GM19438 (cell line): Measurements from ENCODE around the gene AFF2.
"Not testable (repeated sequence)": the region's sequence is repeated elsewhere in the genome, so short reads cannot be mapped to it uniquely, and the experiment has no call there.

Source experiments
- ATAC-seq: cut with Tn5 transposase; IDR thresholded peaks from one replicate; pipeline ENCODE4 v1.9.1; 2021; ENCODE audit warnings: low read depth; ENCODE audit not compliant: unreplicated experiment

The AFF2 gene

DNA sequence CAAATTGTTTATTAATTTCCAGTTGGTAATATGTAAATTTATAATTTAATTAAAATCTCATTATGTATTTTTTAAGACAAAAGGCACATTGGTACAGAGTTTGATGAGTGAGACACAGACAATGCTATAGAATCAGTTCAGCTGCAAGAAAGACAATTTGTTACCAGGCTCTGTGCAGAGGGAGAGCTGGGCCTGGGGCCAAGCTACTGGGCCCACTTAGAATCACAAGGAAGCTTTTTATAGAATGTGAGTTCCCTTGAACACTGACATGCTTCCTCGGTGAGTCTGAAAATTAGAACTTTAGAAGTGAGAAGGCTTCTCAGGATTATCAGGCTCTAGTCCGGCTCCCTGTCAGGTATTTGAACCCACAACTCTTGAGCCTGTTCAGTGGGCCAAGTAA is 129.0 kb downstream of the AFF2 start:
- no peak for ATAC-seq

- ATAC-seq = no peak
Measured at GRCh38 chrX:148632444-148632843, 132.0 kb downstream of the AFF2 start.

GRCh38 chrX:148633218-148633908 is 132.9 kb downstream of the AFF2 start:
- no peak for ATAC-seq

- ATAC-seq = no peak
Measured at GRCh38 chrX:148634591-148634990, 134.2 kb downstream of the AFF2 start.

DNA sequence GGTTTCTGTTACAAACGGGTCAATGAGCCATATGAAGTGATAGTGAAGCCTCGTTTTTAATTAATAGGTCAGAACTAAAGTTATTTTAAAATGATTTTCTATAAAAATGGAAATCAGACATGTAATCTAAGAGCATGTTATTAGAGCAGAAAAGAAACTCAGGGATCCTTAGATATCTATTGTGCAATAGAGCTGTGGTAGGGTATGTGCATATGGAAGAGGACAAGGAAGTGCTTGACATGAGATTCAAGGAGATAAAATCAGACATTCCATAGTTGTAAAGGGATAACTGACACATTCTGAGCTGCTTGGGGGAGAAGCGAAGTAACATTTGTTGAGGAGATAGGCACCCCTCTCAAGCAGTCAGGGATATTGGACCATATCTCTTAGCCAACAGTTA is 143.0 kb downstream of the AFF2 start:
- no peak for ATAC-seq

DNA sequence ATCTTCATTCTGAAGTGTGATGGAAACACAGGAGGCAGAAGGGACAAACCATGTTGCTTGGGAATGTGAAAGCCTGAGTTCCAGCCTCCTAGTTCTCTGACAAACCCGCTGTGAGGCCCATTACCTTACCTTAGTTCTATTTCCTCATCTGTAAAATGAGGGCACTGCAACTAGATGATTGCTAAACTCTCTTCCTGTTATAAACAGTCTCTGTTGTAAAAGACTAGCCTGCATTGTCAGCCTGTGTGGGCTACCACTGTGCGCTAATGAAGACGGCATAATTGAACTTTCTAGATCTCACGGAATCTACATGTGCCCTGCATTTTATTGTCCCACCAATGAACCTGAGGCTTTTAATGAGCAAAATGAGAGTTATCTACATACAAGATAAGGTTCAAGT is 147.2 kb downstream of the AFF2 start:
- ATAC-seq = no peak

- no peak for ATAC-seq
Measured at GRCh38 chrX:148649145-148649795, 148.9 kb downstream of the AFF2 start.

- ATAC-seq = no peak
Measured at GRCh38 chrX:148658115-148658730, 157.8 kb downstream of the AFF2 start.

- no peak for ATAC-seq
Measured at GRCh38 chrX:148659481-148659880, 159.1 kb downstream of the AFF2 start.

DNA sequence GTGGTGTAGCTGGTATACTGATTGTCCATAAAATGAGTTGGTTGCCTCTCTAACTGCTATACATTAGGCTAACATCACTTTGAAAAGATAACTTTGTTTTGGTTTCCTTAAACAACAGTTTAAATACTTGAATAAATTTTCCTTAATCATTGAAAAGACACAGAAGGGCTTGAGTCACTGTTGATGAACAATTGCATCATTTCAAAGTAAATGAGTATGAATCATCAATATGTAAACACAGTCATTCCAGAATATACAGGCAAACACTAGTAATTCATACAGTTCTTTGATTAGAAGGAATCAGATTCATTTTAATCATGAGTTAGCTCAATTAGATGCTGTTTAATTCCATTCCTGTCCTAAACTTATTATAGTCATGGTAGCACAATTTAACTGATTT is 160.6 kb downstream of the AFF2 start:
- no peak for ATAC-seq

DNA sequence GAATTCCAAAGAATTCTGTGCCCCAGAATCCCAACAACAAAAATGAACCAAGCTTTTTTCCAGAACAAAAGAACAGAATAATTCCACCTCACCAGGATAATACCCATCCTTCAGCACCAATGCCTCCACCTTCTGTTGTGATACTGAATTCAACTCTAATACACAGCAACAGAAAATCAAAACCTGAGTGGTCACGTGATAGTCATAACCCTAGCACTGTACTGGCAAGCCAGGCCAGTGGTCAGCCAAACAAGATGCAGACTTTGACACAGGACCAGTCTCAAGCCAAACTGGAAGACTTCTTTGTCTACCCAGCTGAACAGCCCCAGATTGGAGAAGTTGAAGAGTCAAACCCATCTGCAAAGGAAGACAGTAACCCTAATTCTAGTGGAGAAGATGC is 161.6 kb downstream of the AFF2 start:
- no peak for ATAC-seq

GRCh38 chrX:148664171-148664570 is 163.8 kb downstream of the AFF2 start:
- ATAC-seq = no peak

DNA sequence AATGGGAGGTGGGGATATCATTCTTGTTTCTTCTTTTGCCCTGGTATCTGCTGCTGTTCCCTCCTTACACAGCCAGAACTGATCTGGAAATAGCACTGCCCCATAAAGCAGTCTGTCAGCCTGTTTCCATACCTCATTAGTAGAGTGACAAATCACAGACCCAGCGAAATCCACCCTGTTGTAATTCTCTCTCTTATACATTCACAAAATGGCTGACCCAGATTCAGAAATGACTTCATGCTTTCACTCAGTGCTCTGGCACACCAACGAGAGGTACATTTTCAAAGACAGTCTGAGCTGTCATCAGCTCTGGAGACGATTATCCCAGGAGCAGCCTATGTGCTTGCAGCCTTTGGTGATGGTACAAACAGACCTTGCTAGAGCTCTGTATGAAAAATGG is 164.6 kb downstream of the AFF2 start:
- ATAC-seq = no peak

- not testable (repeated sequence) for ATAC-seq
Measured at GRCh38 chrX:148669175-148669574, 168.8 kb downstream of the AFF2 start.

DNA sequence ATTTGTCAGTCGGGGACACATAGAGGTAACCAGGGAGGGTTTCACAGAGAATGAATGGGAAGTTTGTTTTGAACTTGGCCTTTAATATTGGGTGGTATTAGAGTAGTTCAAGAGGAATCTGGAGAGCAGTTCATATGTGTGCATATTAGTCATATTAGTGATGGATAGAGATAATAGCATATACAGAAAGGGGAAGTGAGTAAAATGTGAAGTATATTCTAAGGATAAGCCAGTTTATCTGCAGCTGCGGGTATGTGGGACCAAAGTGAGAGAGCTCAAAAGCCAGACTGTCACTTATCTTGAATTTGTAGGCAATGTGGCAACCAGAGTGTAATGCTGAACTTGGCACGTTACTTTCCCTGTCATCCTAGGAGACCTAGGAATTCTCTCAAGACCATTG is 169.9 kb downstream of the AFF2 start:
- ATAC-seq = no peak

GRCh38 chrX:148672517-148672916 is 172.1 kb downstream of the AFF2 start:
- no peak for ATAC-seq

DNA sequence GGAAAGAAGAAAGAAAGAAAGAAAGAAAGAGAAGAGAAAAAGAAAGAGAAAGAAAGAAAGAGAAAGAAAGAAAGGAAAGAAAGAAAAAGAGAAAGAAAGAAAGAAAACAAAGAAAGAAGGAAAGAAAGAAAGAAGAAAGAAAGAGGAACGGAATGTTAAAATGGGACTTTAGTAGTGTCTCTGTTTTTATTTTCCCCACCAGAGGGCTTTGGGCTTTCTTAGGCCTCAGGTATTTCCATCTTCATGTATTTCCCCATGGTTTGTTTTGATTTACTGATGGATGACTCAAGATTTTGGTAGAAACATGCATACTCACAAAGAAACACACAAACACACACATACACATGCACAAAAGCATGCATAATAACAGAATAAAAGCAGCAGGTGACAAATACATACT is 181.2 kb downstream of the AFF2 start:
- no peak for ATAC-seq

GRCh38 chrX:148682206-148682605 is 181.8 kb downstream of the AFF2 start:
- ATAC-seq = no peak

GRCh38 chrX:148691456-148691855 is 191.0 kb downstream of the AFF2 start:
- ATAC-seq = no peak

- ATAC-seq = no peak
Measured at GRCh38 chrX:148695255-148695654, 194.8 kb downstream of the AFF2 start.

- no peak for ATAC-seq
Measured at GRCh38 chrX:148698221-148698620, 197.8 kb downstream of the AFF2 start.

GRCh38 chrX:148700021-148700420 is 199.6 kb downstream of the AFF2 start:
- ATAC-seq = no peak
